Parathyroid adenoma (tissue), 2 donors: Measurements from ENCODE around the gene MTARC2.

Source experiments
- H2AFZ ChIP-seq: fragments of 300-600 bp; sonication (generic); one replicate; pipeline ENCODE4 v1.7.0; 2017; ENCODE audit warnings: antibody characterized with exemption, mild to moderate bottlenecking
- H3K27ac ChIP-seq: fragments of 300-600 bp; sonication (generic); one replicate; pipeline ENCODE4 v1.7.0; 2017
- H3K27me3 ChIP-seq: fragments of 300-600 bp; sonication (generic); one replicate; pipeline ENCODE4 v1.7.0; 2017; ENCODE audit warnings: low read length; ENCODE audit not compliant: control insufficient read depth, insufficient read depth
- H3K36me3 ChIP-seq: fragments of 300-600 bp; sonication (generic); one replicate; pipeline ENCODE4 v1.7.0; 2017; ENCODE audit warnings: low read length; ENCODE audit not compliant: control insufficient read depth, insufficient read depth
- H3K4me1 ChIP-seq: fragments of 300-600 bp; sonication (generic); one replicate; pipeline ENCODE4 v1.7.0; 2017; ENCODE audit warnings: control low read depth
- H3K4me2 ChIP-seq: fragments of 300-600 bp; sonication (generic); one replicate; pipeline ENCODE4 v1.7.0; 2017; ENCODE audit warnings: low read length
- H3K4me3 ChIP-seq: fragments of 300-600 bp; sonication (generic); one replicate; pipeline ENCODE4 v1.7.0; 2017; ENCODE audit warnings: low read depth, low read length
- H3K79me2 ChIP-seq: fragments of 300-600 bp; sonication (generic); one replicate; pipeline ENCODE4 v1.7.0; 2017; ENCODE audit warnings: control low read depth
- H3K9ac ChIP-seq: fragments of 300-600 bp; sonication (generic); one replicate; pipeline ENCODE4 v1.7.0; 2017; ENCODE audit warnings: mild to moderate bottlenecking
- H3K9me3 ChIP-seq: fragments of 300-600 bp; sonication (generic); one replicate; pipeline ENCODE4 v1.7.0; 2017; ENCODE audit warnings: low read length; ENCODE audit not compliant: control insufficient read depth
- TF ChIP-seq, protein P1 (sequence below): fragments of 300-600 bp; sonication (generic); IDR thresholded peaks from one replicate; pipeline ENCODE4 v1.7.0; 2017; ENCODE audit warnings: antibody characterized with exemption, mild to moderate bottlenecking
- donor health status: primary hyperparathyroidism.

MTARC2 gene

DNA sequence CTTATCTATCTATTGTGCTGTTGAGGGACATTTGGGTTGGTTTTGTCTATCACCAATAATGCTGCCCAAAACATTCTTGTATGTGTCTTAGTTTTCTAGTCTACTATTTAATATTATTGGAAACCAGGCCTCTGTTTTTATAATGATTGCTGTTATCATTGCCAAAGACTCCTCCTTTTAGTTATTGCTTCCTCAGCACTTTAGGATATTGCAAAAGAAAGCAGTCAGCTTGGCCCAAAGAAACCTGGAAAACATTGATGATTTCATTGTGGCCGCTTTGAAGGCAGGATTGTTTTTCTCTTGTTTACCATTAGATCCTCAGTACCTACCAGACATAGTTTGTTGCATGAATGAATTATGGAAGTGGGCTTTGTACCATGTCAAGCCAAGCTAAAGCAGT, 20.6 kb upstream of the MTARC2 start:
- H3K27me3 ChIP-seq = no peaks in the 10 kb centered on the region
- no peaks in the 10 kb centered on the region for H3K4me1 ChIP-seq
- no peak overlapping the region for H2AFZ ChIP-seq
- no peaks in the 10 kb centered on the region for H3K79me2 ChIP-seq
- TF ChIP-seq, protein P1, sequence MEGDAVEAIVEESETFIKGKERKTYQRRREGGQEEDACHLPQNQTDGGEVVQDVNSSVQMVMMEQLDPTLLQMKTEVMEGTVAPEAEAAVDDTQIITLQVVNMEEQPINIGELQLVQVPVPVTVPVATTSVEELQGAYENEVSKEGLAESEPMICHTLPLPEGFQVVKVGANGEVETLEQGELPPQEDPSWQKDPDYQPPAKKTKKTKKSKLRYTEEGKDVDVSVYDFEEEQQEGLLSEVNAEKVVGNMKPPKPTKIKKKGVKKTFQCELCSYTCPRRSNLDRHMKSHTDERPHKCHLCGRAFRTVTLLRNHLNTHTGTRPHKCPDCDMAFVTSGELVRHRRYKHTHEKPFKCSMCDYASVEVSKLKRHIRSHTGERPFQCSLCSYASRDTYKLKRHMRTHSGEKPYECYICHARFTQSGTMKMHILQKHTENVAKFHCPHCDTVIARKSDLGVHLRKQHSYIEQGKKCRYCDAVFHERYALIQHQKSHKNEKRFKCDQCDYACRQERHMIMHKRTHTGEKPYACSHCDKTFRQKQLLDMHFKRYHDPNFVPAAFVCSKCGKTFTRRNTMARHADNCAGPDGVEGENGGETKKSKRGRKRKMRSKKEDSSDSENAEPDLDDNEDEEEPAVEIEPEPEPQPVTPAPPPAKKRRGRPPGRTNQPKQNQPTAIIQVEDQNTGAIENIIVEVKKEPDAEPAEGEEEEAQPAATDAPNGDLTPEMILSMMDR = no peak
- H3K4me3 ChIP-seq = no peak overlapping the region
- H3K9me3 ChIP-seq = no peaks in the 10 kb centered on the region
- H3K27ac ChIP-seq = no peak overlapping the region
- H3K4me2 ChIP-seq = no peak overlapping the region
- no peak overlapping the region for H3K9ac ChIP-seq
- H3K36me3 ChIP-seq = no peaks in the 10 kb centered on the region

DNA sequence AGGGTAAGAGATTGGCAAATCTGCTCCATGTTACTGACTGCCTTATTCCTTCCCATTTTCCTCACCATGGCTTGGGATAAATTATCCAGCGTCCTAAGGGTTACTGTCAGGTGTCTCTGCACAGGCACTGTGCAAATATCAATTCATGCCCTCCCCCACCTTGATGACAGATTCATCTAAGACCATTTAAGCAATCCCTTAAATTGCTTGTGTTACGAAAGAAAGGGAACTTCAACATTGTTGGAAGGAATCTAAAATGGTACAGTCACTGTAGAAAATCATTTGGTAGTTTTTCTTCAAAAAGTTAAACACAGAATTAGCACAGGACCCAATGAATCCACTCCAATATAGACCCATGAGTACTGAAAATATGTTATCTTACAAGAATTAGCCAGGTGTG, 17.6 kb upstream of the MTARC2 start:
- TF ChIP-seq, protein P1 = no peak
- Histone ChIP-seq H2AFZ (no peak overlapping the region), H3K4me2 (no peak overlapping the region)

DNA sequence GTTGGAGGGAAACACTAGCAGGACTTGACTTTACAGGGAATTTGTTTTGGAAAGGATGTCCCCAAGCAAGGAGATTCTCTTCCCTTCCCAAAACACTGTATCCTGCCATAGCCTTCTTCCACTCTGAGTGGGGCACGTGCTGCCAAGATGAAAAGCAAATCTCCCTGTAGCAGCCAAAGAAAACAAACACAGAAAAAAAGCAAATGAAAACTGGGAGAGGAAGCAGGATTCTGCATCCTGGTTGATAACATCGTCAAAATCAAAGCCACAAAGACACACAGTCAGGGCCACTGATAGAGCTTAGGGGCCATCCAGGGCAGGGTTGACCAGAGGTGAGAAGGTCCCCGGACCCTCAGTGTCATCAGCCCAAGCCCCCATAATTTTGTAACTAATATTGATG, 16.0 kb upstream of the MTARC2 start:
- Histone ChIP-seq H3K4me2 (no peak overlapping the region), H3K4me1 (no peaks in the 10 kb centered on the region), H3K9me3 (no peaks in the 10 kb centered on the region), H3K4me3 (no peak overlapping the region), H3K27ac (peak overlapping the region; percentile 60), H3K9ac (no peak overlapping the region), H2AFZ (peak overlapping the region; percentile 2), H3K27me3 (no peaks in the 10 kb centered on the region), H3K36me3 (no peaks in the 10 kb centered on the region), H3K79me2 (no peaks in the 10 kb centered on the region)
- TF ChIP-seq, protein P1 = no peak

More for the DNA sequence above, 17.6 kb upstream of the MTARC2 start:
- H3K36me3 ChIP-seq = no peaks in the 10 kb centered on the region
- no peak overlapping the region for H3K27ac ChIP-seq
- H3K27me3 ChIP-seq = no peaks in the 10 kb centered on the region
- no peaks in the 10 kb centered on the region for H3K79me2 ChIP-seq
- no peaks in the 10 kb centered on the region for H3K4me1 ChIP-seq
- H3K4me3 ChIP-seq = no peak overlapping the region
- H3K9ac ChIP-seq = no peak overlapping the region
- H3K9me3 ChIP-seq = no peaks in the 10 kb centered on the region

DNA sequence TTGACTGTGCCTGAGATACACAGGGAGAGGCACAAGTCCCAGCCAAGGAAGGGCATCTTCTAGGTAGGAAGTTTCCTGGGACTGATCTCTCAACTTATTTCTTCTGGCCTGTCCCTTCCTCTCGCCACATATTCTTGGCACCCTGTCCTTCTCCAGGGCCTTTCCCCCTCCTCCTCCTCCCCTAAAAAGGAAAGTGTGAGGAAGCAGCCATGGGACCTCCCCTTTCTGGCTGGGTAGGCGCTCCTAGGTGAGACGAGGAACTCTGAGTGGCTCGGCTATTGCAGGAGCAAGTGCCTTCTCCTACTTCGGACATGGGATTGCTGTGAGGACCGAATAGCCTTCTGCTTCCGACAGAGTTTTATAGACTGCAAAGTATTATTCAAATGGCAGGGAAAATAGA, 15.5 kb upstream of the MTARC2 start:
- TF ChIP-seq, protein P1 = no peak
- Histone ChIP-seq H3K79me2 (no peaks in the 10 kb centered on the region), H3K27ac (peak overlapping the region; percentile 60), H3K9me3 (no peaks in the 10 kb centered on the region), H3K36me3 (no peaks in the 10 kb centered on the region), H3K4me1 (no peaks in the 10 kb centered on the region), H3K4me3 (no peak overlapping the region), H3K9ac (no peak overlapping the region), H3K27me3 (no peaks in the 10 kb centered on the region), H2AFZ (peak overlapping the region; percentile 68), H3K4me2 (peak overlapping the region; percentile 20)

DNA sequence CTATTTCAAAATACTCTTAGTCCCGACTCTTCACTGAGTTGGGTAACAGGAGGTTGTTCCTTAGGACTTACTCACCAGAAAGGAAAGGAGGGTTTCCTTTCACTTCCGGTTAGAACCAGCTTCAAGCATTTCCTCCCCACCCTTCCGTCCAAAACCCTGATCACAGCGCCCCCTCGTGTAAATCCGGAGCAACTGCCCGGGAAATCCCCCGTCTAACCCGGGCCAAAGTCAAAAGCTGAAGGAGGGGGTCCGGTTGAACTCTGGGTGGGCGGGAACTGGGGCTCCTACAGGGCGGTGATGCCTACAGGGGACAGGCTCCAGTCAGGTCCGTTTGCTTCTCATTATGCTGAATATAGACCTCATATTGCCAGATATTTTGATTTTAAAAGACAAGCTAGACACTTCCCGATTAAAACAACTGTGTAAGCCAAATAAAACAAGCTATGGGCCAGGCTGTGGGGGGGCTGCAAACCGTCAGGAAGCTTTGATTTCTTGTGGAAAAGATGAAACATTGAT, 15.0 kb upstream of the MTARC2 start:
- TF ChIP-seq, protein P1 = peak; percentile 81
- Histone ChIP-seq H3K4me2 (peak overlapping the region; percentile 28), H3K79me2 (no peaks in the 10 kb centered on the region), H3K36me3 (no peaks in the 10 kb centered on the region), H2AFZ (peak overlapping the region; percentile 68), H3K4me3 (peak overlapping the region; percentile 12), H3K9ac (no peak overlapping the region), H3K27ac (peak overlapping the region; percentile 60), H3K4me1 (no peaks in the 10 kb centered on the region), H3K9me3 (no peaks in the 10 kb centered on the region), H3K27me3 (no peaks in the 10 kb centered on the region)
